ENCODE data around the gene RPL21.

Gene RPL21

GRCh38 chr13:27273658-27274425 is 22.5 kb downstream of the RPL21 start:
- TF ChIP-seq, protein P1, sequence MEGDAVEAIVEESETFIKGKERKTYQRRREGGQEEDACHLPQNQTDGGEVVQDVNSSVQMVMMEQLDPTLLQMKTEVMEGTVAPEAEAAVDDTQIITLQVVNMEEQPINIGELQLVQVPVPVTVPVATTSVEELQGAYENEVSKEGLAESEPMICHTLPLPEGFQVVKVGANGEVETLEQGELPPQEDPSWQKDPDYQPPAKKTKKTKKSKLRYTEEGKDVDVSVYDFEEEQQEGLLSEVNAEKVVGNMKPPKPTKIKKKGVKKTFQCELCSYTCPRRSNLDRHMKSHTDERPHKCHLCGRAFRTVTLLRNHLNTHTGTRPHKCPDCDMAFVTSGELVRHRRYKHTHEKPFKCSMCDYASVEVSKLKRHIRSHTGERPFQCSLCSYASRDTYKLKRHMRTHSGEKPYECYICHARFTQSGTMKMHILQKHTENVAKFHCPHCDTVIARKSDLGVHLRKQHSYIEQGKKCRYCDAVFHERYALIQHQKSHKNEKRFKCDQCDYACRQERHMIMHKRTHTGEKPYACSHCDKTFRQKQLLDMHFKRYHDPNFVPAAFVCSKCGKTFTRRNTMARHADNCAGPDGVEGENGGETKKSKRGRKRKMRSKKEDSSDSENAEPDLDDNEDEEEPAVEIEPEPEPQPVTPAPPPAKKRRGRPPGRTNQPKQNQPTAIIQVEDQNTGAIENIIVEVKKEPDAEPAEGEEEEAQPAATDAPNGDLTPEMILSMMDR (IDR thresholded peaks at IDR 0.05; ENCODE audit: low read length, missing control alignments), result no peak
- no peak overlapping the region for H3K4me3 ChIP-seq (replicated peaks; ENCODE audit: low read depth, low read length)
- peak; percentile 72 for DNase-seq (ENCODE audit: low read depth)

DNA sequence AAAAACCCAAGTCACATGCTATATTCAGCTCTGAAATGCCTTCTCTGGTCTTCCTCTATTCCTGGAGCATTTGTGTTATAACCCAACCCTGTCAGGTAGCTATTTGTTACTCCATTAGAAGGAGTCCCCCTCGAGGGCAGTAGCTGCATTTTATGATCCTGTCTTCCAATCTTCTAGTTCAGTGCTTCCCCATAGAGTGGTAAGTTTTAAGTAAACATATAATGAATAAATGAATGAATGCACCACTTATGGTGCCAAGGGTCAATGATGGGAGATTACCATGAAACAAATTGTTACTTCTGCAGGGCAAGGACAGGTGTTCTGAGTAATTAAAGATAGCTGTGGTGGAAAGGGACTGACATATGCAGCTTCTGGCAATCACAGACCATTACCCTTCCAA is 23.3 kb downstream of the RPL21 start:
- no peak overlapping the region for H3K4me3 ChIP-seq (replicated peaks; ENCODE audit: low read depth, low read length)
- no peak for DNase-seq (ENCODE audit: low read depth)
- TF ChIP-seq, protein P1 (IDR thresholded peaks at IDR 0.05; ENCODE audit: low read length, missing control alignments), result no peak

DNA sequence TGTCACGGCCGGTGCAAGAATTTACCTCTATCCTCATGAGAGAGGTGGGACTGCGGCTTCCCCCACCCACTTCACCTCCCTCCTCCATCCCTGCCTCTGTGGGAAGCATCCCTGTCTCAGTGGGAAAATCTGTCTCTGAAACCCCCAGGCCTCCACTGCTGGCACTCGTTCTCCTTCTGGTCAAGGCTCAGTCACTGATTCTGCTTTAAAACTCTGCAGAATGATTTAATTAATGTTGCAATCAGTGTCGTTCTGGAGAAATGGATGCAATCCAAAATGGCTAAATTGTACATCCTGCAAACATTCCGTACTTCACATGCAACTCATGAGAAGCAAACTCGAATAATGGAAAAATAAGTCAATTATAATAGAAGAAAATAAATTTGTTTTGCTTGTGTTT is 24.8 kb downstream of the RPL21 start:
- H3K4me3 ChIP-seq (replicated peaks; ENCODE audit: low read depth, low read length), result no peak overlapping the region
- peak; percentile 67 for DNase-seq (ENCODE audit: low read depth)
- TF ChIP-seq, protein P1 (IDR thresholded peaks at IDR 0.05; ENCODE audit: low read length, missing control alignments), result no peak

DNA sequence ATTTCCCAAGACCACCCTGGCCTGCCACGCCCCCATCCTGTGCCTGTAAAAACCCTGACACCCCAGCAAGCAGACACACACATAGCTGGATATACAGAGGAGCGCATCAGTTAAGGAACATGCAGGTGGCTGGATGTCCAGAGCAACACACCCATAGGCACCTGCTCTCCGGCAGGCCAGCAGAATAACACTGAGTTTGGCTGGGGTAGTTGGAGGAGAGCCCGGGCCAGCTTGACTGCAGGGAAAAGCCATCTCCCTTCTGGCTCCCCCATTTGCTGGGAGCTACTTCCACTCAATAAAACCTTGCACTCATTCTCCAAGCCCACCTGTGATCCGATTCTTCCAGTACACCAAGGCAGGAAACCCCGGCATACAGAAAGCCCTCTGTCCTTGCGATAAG is 28.1 kb downstream of the RPL21 start:
- H3K4me3 ChIP-seq (replicated peaks; ENCODE audit: low read depth, low read length), result no peak overlapping the region
- TF ChIP-seq, protein P1 (IDR thresholded peaks at IDR 0.05; ENCODE audit: low read length, missing control alignments), result no peak
- no peak for DNase-seq (ENCODE audit: low read depth)

GRCh38 chr13:27280009-27280656 is 28.8 kb downstream of the RPL21 start:
- no peak for DNase-seq (ENCODE audit: low read depth)
- TF ChIP-seq, protein P1 (IDR thresholded peaks at IDR 0.05; ENCODE audit: low read length, missing control alignments), result no peak
- no peak overlapping the region for H3K4me3 ChIP-seq (replicated peaks; ENCODE audit: low read depth, low read length)

DNA sequence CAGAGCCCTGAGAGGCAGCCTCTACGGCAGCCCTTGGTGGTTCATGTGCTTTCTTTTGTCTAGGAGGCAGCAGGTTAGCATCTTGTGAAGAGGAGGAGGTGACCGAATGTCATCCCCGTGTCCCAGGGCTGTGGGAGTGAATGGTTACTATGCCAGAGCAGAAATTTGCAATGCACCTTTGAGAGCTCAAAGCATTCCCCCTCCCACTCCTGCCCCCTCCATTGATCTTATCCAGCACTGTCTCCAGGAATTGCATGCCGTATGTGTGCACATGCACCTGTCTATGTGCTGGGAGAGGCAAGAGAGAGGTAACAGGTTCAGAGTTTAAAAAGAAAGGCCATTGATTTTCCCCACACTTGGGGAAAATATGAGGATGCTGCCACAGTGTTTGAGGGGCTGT is 29.5 kb downstream of the RPL21 start:
- no peak for DNase-seq (ENCODE audit: low read depth)
- H3K4me3 ChIP-seq (replicated peaks; ENCODE audit: low read depth, low read length), result no peak overlapping the region
- TF ChIP-seq, protein P1 (IDR thresholded peaks at IDR 0.05; ENCODE audit: low read length, missing control alignments), result no peak
